NCI-H526 treated with DMSO at 0.1 percent for 48 hours (cell line): ENCODE results near the gene PPP2R5B.

Experiments used
- DNase-seq: peaks from one replicate; lab custom pipeline; 2025; lab: John Stamatoyannopoulos, UW

Gene PPP2R5B

DNA sequence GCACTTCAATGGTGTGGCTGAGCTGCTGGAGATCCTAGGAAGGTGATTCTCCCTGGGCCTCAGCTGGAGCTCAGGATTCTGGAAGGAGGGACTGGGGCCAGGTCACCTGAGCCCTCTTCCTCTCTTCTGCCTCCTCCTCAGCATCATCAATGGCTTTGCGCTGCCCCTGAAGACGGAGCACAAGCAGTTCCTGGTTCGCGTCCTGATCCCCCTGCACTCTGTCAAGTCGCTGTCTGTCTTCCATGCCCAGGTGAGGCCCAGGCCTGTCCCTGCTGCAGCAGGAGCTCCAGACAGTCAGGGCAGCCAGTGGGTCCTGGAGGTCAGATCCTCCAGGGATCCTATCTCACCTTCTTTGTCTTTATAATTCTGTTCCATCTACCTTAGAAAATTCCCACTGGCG, 5.9 kb downstream of the PPP2R5B start:
- DNase-seq, result no peak

DNA sequence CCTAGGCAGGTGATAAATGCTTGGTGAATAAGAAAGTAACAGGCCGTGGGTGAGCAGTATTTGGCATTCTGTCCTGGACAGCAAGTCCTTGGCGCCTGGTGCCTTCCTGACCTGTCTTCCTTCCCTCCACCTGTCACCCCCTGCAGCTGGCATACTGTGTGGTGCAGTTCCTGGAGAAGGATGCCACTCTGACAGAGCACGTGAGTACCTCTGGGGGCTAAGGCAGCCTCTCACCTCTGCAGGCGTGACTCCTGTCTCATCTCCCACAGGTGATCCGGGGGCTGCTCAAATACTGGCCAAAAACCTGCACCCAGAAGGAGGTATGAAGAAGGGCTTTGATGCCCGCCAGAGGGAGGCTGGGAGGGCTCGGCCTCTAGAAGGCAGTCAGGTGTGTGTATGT, 6.8 kb downstream of the PPP2R5B start:
- no peak for DNase-seq

DNA sequence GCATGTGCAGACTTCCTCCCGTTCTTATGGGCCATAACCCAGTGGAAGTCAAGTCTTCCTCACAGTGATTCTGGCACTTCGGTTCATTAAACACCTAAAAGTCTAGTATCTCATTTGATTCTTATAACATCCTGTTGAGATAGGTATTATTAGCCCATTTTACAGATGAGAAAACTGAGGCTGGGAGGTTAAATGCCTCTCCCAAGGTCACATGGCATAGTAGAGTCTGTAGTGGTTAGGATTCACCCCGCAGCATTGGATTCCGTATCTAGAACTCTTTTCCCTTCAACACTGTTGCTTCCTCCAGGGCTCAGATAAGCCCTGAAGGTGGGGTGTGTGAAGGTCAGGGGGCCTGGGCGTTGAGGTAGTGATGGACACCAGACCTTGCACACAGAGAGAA, 7.8 kb downstream of the PPP2R5B start:
- DNase-seq, result no peak

DNA sequence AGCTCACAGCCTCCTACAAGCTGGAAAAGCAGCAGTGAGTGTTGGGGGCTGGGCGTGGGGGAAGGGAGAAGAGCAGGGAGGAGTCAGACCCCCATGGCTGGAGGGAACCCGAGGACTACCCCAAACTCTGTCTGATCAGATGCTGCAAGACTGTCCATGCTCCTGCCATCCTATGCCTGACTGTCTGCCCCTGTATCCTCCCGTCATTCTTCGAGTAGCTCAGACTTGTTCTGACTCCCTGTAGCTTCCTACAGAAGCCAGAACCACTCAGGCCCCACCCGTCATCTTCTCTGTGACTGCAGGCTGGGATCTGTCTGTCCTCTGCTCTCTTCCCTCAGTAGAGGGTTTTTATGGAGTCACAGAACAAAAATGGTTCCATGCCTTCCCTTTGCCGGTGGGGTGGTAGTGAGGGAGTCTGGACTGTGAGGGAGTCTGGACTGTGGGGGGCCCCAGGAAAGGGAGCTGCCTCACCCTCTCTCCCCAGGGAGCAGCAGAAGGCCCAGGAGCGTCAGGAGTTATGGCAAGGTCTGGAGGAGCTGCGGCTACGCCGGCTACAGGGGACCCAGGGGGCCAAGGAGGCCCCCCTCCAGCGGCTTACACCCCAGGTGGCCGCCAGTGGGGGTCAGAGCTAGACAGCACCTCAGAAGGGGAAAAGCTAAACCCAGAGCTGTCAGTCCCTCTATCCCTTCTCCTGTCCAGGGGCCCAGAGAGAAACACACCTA, 8.9 kb downstream of the PPP2R5B start:
- no peak for DNase-seq

DNA sequence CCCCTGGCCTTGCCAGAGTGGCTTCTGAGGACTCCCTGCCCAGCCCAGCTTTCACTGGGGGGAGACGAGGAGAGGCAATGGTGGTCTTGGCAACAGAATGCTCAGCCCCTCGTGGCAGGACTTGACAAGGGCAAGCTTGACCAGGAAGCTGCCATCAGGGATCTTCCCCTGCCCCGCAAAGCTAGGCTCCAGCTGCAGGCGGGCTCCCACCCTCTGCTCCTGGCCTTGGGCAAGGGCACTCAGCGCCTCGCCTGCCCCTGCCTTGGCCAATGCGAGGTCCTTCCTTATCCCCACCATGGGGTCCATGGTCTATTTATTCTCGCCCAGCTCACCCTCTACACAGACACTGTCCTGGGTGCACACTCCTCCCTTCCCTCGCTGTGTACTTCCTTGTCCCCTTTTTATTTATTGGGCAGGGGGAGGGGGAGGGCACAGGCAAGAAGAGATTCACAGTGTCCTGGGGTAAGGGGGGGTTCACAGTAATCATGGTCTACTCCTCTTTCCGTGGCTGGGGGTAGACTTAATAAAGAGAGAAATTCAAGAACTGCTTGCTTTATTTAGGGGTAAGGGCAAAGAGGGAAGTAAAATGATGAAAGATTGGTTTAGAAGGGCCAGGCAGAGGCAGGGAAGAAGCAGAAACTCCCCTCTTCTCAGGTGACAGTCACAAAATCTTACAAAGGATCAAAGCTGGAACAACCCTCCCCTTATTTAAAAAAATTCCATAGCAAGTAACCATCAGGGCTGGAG, 9.6 kb downstream of the PPP2R5B start:
- DNase-seq, result no peak

GRCh38 chr11:64934682-64935358, 10.3 kb downstream of the PPP2R5B start:
- DNase-seq, result no peak

- no peak for DNase-seq
Measured at GRCh38 chr11:64935359-64936081, 11.0 kb downstream of the PPP2R5B start, which contains the start of gene GPHA2. GPHA2 (minus strand) TSS chr11:64935893; CDS start chr11:64935460, 433 bp downstream.

DNA sequence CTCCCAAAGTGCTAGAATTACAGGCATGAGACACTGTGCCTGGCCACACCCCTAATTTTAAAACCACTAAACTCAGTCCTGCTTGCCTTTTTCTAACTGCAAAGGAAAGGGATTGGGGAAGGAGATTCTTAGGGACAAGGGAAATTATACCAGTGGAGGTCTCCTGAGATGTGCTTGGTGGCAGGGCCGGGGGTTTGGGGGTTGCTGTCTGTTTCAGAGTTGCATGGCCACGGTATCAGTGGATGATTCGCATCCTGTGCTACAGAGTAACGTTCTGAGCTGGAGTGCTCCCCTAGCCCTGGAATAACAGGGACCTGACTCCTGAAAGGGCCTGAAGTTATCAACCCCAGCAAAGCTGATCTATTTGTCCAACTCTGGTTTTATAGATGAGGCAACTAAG, 12.1 kb downstream of the PPP2R5B start:
- DNase-seq, result no peak

- no peak for DNase-seq
Measured at GRCh38 chr11:64947208-64947814, 22.8 kb downstream of the PPP2R5B start.

DNA sequence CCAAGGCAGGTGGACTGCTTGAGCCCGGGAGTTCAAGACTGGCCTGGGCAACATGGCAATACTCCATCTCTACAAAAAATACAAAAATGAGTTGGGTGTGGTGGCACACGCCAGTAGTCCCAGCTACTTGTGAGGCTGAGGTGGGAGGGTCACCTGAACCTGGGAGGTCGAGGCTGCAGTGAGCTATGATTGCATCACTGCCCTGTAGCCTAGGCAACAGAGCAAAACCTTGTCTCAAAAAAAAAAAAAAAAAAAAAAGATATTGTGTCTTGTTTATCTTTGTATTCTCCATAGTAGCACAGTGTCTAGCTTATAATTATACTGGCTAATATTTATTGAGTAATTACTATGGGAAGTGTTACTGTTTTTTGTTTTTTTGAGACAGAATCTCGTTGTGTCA, 27.0 kb downstream of the PPP2R5B start:
- no peak for DNase-seq

- no peak for DNase-seq
Measured at GRCh38 chr11:64954201-64954600, 29.7 kb downstream of the PPP2R5B start.

DNA sequence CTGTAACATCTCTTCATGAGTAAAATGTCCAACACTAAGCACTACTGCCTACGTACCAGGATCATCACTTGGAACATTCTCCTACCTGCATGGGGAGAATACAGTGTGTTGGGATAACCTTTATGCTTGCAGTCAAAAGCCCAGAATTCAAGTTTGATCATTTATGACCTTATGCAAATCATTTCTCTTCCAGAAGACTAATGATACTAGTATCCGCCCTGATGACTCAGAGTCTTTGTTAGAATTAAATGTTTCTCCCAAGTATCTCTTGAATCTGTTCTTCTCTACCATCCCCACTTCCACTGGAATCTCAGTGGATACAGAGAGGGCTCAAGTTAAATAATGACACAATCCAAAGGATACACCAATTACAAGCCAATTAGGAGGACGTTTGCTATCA, 35.0 kb downstream of the PPP2R5B start:
- DNase-seq, result peak; percentile 46

DNA sequence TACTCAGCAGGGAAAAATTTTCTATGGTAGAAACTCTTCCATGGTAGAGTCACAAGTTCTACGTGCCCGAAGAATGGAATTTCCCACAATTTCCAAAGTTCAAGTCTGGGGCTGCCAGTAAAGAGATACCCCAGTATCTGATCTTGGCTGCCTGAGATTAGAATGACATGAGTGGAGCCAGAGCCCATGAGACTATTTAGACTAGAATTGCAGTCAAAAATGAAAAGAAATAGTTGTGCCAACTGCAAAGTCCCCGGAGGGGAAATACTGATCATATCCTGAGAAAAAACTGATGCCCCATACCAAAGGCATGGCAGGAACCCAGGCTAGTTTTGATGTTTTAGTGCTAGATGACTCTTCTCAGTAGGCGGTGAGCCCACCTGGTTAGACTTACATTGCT, 36.2 kb downstream of the PPP2R5B start:
- DNase-seq, result no peak

- DNase-seq, result no peak
Measured at GRCh38 chr11:64963072-64963631, 38.7 kb downstream of the PPP2R5B start.

DNA sequence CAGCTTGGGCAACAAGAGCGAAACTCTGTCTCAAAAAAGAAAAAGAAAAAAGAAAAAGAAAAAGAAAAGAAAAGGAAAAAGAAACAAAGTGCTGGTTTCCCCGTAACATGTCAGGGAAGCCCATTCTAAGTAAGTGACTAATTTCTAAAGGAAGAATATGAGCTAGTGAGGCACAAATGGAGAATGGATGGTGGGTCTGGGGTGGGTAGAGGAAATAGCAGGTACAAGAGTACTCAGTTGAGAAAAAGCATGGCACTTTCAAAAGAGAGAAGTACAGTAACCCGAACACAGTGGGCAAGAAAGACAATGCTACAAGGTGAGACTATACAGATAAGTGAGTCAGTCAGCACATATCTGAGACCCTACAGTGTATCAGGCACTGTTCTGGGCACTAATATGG, 42.9 kb downstream of the PPP2R5B start:
- DNase-seq, result no peak

GRCh38 chr11:64969209-64969608, 44.7 kb downstream of the PPP2R5B start:
- no peak for DNase-seq

- no peak for DNase-seq
Measured at GRCh38 chr11:64970731-64971151, 46.3 kb downstream of the PPP2R5B start.

- DNase-seq, result no peak
Measured at GRCh38 chr11:64971421-64972233, 47.1 kb downstream of the PPP2R5B start, which contains the start of gene MAJIN. MAJIN (minus strand) TSS chr11:64972108; CDS start chr11:64959405, 12,703 bp downstream.

- DNase-seq, result no peak
Measured at GRCh38 chr11:64974124-64974523, 49.6 kb downstream of the PPP2R5B start.

GRCh38 chr11:64976651-64977050, 52.2 kb downstream of the PPP2R5B start:
- no peak for DNase-seq
